ENCODE measurements around the gene NIF3L1. TPM values are rescaled to one million over a fixed set of nuclear protein-coding genes. Genes with fewer than 3 reads are reported as not detected.

The NIF3L1 gene
- total and polyA plus RNA-seq, 9 of the 15 experiments (the other 6 are each of a cell fraction or from before 2014, with no cell fraction given): 26.7 to 89.5 (median 45.6) TPM

- TF ChIP-seq, protein P1, sequence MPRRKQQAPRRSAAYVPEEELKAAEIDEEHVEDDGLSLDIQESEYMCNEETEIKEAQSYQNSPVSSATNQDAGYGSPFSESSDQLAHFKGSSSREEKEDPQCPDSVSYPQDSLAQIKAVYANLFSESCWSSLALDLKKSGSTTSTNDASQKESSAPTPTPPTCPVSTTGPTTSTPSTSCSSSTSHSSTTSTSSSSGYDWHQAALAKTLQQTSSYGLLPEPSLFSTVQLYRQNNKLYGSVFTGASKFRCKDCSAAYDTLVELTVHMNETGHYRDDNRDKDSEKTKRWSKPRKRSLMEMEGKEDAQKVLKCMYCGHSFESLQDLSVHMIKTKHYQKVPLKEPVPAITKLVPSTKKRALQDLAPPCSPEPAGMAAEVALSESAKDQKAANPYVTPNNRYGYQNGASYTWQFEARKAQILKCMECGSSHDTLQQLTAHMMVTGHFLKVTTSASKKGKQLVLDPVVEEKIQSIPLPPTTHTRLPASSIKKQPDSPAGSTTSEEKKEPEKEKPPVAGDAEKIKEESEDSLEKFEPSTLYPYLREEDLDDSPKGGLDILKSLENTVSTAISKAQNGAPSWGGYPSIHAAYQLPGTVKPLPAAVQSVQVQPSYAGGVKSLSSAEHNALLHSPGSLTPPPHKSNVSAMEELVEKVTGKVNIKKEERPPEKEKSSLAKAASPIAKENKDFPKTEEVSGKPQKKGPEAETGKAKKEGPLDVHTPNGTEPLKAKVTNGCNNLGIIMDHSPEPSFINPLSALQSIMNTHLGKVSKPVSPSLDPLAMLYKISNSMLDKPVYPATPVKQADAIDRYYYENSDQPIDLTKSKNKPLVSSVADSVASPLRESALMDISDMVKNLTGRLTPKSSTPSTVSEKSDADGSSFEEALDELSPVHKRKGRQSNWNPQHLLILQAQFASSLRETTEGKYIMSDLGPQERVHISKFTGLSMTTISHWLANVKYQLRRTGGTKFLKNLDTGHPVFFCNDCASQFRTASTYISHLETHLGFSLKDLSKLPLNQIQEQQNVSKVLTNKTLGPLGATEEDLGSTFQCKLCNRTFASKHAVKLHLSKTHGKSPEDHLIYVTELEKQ (CRISPR knock-in tag; IDR thresholded peaks at IDR 0.05): no peak
- TF ChIP-seq EHMT2 (IDR thresholded peaks at IDR 0.05) (no peak), PHF21A (IDR thresholded peaks at IDR 0.05; ENCODE audit: borderline replicate concordance, low read depth) (no peak)
These were observed 10.3 kb downstream of the NIF3L1 start (continued) for GRCh38 chr2:200899482-200899881.

- 0% methylated on average over 4 of the region's 4 CpGs for WGBS (ENCODE audit: insufficient coverage, low coverage, missing lambda C conversion rate)
- peak; percentile 53; the same call in 1 of the 2 replicates for TF ChIP-seq REST (IDR thresholded peaks at IDR 0.05; ENCODE audit: borderline replicate concordance)
- no peak for TF ChIP-seq REST (CRISPR knock-in tag; IDR thresholded peaks at IDR 0.05; ENCODE audit: low read depth)
- TF ChIP-seq MEIS2 (IDR thresholded peaks at IDR 0.05; ENCODE audit: partially characterized antibody): peak; percentile 5
- TF ChIP-seq KDM4B (IDR thresholded peaks at IDR 0.05; ENCODE audit: borderline replicate concordance in 2 of 2, low read depth in 1 of 2): no peak
- TF ChIP-seq SMC3 (conservative IDR thresholded peaks at IDR 0.05; ENCODE audit: insufficient read depth, low read depth, low read length): peak; percentile 64
These were observed 12.4 kb downstream of the NIF3L1 start for GRCh38 chr2:200901459-200902072.

More at GRCh38 chr2:200901459-200902072, 12.4 kb downstream of the NIF3L1 start:
- no peaks in the 10 kb centered on the region for H3K4me1 ChIP-seq (replicated peaks in 1 of 2; ENCODE audit: control insufficient read depth in 2 of 2, insufficient read depth in 2 of 2, low read length in 2 of 2)
- H3K9ac ChIP-seq (ENCODE audit: insufficient read depth in 1 of 2, low read depth in 2 of 2, low read length in 2 of 2): no peak overlapping the region
- FAIRE-seq (peak; percentile 97), ATAC-seq (peak; percentile 98), DNase-seq (ENCODE audit: extremely low read depth in 1 of 4, low spot score in 3 of 4) (peak; percentile 67 to 84 (median 73))
- no peaks in the 10 kb centered on the region for H3K9me3 ChIP-seq (replicated peaks; ENCODE audit: control insufficient read depth, insufficient read depth, low read depth, low read length)
- no peak overlapping the region for H3K4me2 ChIP-seq (ENCODE audit: insufficient read depth, low read length)
- H3K4me3 ChIP-seq: no peak overlapping the region
- ChIA-PET CTCF (ENCODE audit: low intra/inter-chr PET ratio) (interaction anchor here (0.5 to 2.6 kb wide), 7 partner anchors 168 to 1400 kb away, joined by 3 to 18 read pairs (median 5); no protein-coding TSS in a partner anchor), POLR2A (interaction anchor here (0.6 to 1.6 kb wide), 2 partner anchors 12 to 331 kb away, joined by 3 to 10 read pairs; partner anchors contain the start of genes NIF3L1 and PPIL3)
- H4K20me1 ChIP-seq (replicated peaks; ENCODE audit: control insufficient read depth, insufficient read depth, low read length): no peaks in the 10 kb centered on the region
- BruUV-seq (replicated peaks): no TSS peak
- no peaks in the 10 kb centered on the region for H3K79me2 ChIP-seq (ENCODE audit: control insufficient read depth, insufficient read depth, low read length)
- H3K27ac ChIP-seq (ENCODE audit: extremely low read depth, low read depth, low read length): no peak overlapping the region
- peaks cover 78% of the 10 kb centered on the region for H3K36me3 ChIP-seq (ENCODE audit: control insufficient read depth, insufficient read depth, low read length)
- no peaks in the 10 kb centered on the region for H3K9me1 ChIP-seq (ENCODE audit: control insufficient read depth, insufficient read depth, low read length)
- no peak overlapping the region for H2AFZ ChIP-seq (ENCODE audit: low read depth, low read length)
- in situ Hi-C loops (cut with MboI): loop anchor here (10.0 to 25.0 kb wide), 2 partner anchors 173 to 461 kb away; partner anchors contain the start of genes FLACC1, HYCC2 and NDUFB3
- H3K27me3 ChIP-seq (ENCODE audit: control insufficient read depth in 2 of 2, insufficient read depth in 2 of 2, low read length in 2 of 2): no peaks in the 10 kb centered on the region
- intact Hi-C loops (cut with micrococcal nuclease): loop anchor here (1.0 to 2.0 kb wide), 3 partner anchors 189 to 331 kb away; no protein-coding TSS in a partner anchor

Measured in K562 (cell line).